Measurements from ENCODE around the gene KIFC3.

DNA sequence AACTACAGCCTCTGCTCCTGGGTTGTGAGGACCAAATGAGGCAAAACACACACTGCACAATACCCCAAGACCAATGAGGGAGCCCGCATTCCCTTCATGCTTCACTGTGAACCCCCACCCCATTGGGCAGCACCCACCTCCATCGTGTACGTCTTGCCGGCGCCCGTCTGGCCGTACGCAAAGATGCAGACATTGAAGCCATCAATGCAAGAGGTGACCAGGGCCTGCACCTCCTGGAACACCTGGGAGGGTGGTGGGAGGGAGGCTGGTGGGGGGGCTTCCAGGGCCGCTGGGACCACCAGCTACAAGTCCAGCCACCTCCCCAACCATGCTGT, 38.3 kb downstream of the KIFC3 start:
- TF ChIP-seq, protein P1, sequence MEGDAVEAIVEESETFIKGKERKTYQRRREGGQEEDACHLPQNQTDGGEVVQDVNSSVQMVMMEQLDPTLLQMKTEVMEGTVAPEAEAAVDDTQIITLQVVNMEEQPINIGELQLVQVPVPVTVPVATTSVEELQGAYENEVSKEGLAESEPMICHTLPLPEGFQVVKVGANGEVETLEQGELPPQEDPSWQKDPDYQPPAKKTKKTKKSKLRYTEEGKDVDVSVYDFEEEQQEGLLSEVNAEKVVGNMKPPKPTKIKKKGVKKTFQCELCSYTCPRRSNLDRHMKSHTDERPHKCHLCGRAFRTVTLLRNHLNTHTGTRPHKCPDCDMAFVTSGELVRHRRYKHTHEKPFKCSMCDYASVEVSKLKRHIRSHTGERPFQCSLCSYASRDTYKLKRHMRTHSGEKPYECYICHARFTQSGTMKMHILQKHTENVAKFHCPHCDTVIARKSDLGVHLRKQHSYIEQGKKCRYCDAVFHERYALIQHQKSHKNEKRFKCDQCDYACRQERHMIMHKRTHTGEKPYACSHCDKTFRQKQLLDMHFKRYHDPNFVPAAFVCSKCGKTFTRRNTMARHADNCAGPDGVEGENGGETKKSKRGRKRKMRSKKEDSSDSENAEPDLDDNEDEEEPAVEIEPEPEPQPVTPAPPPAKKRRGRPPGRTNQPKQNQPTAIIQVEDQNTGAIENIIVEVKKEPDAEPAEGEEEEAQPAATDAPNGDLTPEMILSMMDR (IDR thresholded peaks at IDR 0.05; ENCODE audit: low read depth, low read length, poor library complexity, severe bottlenecking) = no peak
- TF ChIP-seq EZH2phosphoT487 (IDR thresholded peaks at IDR 0.05; ENCODE audit: borderline replicate concordance, low read length) = no peak

Measured in DOHH2 (cell line).